NCI-H460 (cell line): ENCODE data around the gene KAT7. TPM values are rescaled to one million over a fixed set of nuclear protein-coding genes. Genes with fewer than 3 reads are reported as not detected.
"Not testable (repeated sequence)": the region's sequence is repeated elsewhere in the genome, so short reads cannot be mapped to it uniquely, and the experiment has no call there.

Experiments
- DNase-seq: peaks from one replicate; pipeline ENCODE4 v3.0.0-alpha.2; 2016; ENCODE audit warnings: low read depth; ENCODE audit errors: extremely low read depth
- total RNA-seq: library from RNA; depleted of rRNA; stranded (reverse); fragments of >200 nt; shearing (Covaris generic); gene quantifications from 2 replicates; pipeline ENCODE4 v1.2.3, GENCODE V29; 2014

Gene KAT7
- total RNA-seq, 1 experiment from 2014 or later, result 36.5 TPM

DNA sequence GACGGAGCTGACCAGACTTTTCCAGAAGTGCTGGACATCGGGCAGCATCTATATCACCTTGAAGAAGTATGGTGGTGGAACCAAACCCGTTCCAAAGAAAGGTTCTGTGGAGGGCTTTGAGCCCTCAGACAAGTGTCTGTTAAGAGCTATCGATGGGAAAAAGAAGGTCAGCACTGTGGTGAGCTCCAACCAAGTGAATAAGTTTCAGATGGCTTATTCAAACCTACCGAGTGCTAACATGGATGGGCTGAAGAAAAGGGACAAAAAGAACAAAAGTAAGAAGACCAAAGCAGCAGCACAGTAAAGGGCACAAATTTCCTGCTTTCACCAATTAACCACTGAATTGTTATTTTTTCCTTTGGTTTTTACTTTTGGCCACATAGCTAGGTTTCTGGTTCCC, 6.9 kb downstream of the KAT7 start:
- DNase-seq, result no peak

- no peak for DNase-seq
These were observed 9.7 kb downstream of the KAT7 start for GRCh38 chr17:49798182-49798581.

DNA sequence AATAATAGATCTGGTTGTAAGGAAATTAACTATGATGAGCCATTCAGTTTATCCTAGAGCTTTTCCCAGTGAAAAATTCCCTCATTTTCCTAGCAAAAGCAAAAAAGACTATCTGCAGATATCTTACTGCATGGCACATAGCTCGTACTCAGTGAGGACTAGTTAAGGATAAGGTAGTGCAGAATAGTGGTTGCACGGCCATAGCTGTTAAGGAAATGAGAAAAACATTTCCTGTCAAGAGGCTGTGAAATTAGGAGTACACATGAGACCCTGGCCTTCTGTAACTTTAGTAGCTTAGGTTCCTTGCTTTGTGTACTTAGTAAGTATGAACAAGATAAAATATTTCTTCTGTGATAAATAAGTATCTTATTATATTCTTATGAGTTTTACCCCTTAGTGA, 10.3 kb downstream of the KAT7 start:
- DNase-seq, result no peak

GRCh38 chr17:49809056-49809455, 20.6 kb downstream of the KAT7 start:
- DNase-seq, result no peak

DNA sequence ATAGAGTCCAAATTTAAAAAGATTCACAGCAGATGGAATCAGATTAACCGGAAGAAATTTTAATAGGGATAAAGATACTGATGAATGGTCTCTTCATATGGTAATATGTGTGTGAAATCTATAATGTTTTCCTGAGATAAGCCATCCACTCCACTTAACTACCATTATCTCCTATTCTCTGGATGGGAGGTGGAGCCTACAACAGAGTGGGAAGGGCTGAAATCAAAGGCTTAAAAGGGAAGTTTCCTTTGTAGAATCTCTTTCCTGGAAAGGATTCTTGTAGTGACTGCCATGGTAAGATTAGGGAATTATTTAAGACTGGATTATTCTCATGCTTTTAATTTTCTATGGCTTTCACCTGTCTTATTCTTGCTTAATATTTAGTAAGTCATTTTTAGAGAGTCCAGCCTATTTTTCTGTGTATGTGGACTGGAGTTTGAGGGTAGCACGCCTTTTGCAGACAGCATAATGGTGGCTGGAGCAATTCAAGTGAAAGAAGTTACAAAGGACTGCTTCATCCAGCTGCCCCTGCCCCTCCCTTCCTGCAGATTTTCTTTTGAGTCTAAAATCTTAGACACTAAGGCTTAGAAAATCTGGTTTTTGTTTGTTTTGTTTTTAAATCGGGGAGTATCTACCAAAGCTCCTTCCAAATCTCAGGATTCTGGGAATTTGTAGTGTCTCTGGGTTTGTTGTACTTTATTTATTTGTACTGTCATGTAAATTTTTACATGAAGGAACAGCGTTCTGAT, 26.5 kb downstream of the KAT7 start:
- DNase-seq, result no peak

- DNase-seq, result no peak
These were observed 27.3 kb downstream of the KAT7 start for GRCh38 chr17:49815761-49816281.

DNA sequence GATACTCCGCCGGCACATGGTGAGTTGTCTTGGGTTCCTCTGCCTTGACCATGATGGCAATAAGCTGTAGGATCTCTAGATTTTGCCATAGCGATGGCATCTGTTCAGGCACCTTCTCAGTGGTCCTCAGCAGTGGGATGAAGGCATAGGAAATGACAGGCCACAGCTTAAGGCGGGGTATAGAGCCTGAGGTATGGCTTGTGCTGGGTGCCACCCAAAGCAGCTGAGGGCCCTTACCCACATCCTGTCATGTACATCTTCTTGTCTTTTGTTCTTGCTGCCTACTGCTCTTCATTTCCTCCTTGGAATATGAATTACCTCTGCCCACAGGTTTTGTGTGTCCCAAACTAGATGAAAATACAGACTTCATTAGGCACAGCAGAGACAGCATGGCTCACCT, 29.5 kb downstream of the KAT7 start:
- no peak for DNase-seq

DNA sequence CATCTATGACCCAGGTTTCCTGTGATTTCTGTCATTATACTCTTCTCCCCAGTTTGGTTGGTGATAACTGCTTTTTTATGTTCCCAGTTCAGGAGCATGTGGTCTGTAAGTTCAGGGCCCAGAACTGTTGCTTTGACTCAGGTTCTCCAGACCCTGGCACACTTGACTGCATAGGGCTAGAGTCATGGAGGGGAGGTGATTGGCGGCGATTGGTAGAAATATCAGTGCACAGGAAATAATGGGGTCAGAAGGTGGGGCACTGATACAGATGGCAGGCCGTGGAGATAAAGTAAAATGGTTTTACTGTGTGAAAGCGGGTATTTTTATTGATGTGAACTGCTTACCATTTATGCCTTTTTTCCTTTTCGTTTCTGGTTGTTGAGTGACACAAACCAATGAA, 30.7 kb downstream of the KAT7 start:
- DNase-seq, result no peak

GRCh38 chr17:49819651-49820050, 31.2 kb downstream of the KAT7 start:
- no peak for DNase-seq

DNA sequence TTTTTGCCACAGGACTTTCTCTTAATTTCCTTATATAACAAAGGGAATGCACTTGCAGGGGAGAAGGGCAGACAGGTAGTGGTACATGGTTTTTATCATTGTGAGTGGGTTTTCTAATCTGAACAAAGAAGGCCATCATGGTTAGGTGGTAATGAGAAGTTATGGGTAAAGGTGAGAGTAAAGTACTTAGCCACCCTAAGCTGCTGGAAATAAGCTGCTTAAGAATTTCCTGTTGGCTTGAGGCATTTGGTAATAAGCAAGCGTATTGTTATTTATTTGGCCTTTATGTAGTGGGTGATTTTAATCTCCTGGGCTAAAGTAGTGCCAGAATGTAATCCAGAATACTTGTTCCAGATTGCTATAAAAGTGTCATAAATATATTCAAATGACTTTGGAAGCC, 32.3 kb downstream of the KAT7 start:
- no peak for DNase-seq

DNA sequence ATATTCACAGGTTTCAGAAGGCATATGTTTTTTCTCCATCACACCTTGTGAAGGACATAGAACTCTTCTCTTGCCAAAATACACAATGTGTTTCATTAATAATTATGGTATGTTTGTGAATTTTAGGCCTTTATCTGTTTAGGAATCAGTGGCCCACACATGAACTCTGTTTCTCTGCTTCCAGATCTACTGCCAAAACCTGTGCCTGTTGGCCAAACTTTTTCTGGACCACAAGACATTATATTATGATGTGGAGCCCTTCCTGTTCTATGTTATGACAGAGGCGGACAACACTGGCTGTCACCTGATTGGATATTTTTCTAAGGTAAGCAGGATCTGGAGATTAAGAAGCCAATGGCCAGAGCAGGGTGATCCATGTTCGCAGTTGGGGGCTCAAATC, 33.0 kb downstream of the KAT7 start:
- DNase-seq, result no peak

DNA sequence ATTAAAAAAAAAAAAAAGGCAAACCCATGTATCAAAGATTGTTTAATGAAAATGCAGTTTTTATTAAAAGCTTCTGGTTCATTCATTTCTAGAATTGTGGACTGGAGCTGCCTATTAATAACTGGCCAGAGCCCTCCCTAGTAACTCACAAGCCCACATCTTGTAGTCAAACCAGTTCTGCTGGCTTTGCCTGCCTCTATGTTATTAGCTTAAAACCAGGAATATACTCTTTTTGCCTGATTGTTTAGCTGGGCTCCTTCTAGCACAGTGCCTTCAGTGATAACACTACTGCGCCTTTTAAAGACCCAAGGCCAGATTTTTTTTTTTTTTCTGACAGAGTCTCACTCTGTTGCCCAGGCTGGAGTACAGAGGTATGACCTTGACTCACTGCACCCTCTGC, 33.4 kb downstream of the KAT7 start:
- no peak for DNase-seq

- no peak for DNase-seq
These were observed 34.3 kb downstream of the KAT7 start for GRCh38 chr17:49822829-49823228.

DNA sequence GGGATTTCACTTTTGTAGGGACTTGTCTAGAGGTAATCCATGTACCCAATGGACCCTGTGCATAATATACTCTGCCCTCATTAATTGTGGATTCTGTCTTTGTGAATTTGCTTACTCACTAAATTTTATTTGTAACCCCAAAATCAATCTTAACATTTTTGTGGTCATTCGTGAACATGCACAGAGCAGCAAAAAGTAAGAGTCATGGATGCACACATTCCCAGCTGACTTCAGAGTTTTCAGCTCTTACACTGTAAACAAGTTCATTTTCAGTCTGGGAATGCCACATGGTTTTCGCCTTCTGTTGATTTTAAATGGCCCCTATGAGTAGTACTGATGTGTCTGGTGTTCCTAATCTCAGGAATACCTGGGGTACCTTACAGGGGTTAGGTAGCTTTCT, 35.1 kb downstream of the KAT7 start:
- DNase-seq, result no peak

- no peak for DNase-seq
These were observed 37.2 kb downstream of the KAT7 start for GRCh38 chr17:49825645-49826044.

- DNase-seq, result not testable (repeated sequence)
These were observed 39.8 kb downstream of the KAT7 start for GRCh38 chr17:49828325-49828724.

DNA sequence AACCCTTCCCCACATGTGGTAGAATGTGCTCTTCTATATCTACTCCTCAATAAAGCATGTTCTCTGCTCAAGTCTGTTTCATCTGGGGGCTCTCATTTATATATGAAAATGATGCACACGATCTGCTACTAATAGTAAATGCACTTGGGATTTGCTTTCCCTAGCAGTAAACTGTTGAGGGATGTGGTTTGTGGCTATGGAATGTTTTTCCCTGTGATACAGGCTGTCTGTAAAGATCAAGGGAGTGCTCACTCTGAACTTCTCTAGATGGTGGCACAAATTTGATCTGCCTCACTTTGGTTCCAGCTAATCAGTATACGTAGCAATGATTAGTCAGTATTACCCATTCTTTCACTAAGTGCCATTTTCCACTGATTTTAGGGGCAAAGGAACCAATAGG, 40.5 kb downstream of the KAT7 start:
- no peak for DNase-seq

- DNase-seq, result no peak
These were observed 42.1 kb downstream of the KAT7 start for GRCh38 chr17:49830605-49831004.

DNA sequence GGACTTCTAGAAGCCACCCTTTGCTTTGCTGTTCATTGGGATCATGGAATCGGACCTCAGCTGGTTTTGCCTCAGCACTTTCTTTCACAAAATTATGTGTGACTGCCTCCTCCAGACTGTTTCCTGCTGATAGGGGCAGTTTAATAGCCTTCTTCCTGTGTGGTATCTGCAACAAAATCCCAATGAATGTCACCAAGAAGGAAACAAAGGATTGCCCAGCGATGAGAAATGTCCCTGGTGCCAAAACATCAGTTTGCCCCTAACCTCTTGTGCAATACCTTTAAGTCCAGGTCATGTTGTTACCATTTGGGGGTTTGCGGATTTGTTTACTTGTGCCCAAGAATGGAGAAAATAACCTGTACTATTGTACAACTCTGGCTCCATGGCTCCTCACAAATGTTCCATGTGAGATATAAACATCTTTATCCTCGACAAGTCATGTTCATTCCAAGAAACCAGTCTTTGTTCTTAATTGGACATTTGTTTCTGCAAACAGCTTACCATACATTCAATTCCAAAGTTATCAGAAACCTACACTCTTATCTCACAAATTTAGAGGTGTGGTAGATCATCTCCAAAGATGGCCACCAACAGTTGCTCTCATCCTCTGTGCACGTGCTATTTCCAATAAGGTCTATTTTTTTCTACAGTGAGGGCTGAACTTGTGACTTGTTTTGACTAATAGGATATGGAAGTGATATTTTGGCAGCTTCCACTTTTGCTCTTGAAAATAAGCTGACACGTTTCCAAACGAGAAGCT, 44.5 kb downstream of the KAT7 start:
- no peak for DNase-seq

- DNase-seq, result no peak
These were observed 45.8 kb downstream of the KAT7 start for GRCh38 chr17:49834118-49834743.

GRCh38 chr17:49835472-49835871, 47.0 kb downstream of the KAT7 start:
- DNase-seq, result no peak
